ENCODE results near the gene HGD. TPM values are rescaled to one million over a fixed set of nuclear protein-coding genes. Genes with fewer than 3 reads are reported as not detected.
A peak's percentile ranks its signal among the peaks of the same experiment; 100 is the strongest.

The HGD gene
- total RNA-seq, 2 donors from 2014 or later, result 14.2 to 14.3 TPM

DNA sequence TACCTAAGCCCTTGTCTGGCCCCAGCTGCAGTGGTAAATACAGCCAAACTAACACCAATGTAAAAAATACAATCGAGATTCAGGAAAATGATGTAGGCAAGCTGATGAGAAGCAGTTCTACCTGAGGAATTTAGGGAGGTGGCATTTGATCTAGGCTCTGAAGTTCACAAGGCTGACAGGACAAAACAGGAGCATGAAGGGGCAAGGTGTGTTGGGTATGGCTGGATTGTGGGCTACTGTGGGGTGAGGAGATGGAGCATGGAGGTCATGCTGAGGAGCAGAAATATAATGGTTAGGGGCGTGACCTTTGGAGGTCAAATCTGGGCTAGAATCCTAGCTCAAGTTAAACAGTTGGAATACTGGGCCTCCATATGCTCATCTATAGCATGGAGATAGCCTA lies 79.4 kb downstream of the HGD start:
- H3K9me3 ChIP-seq, result no peaks in the 10 kb centered on the region
- ATAC-seq, result no peak
- TF ChIP-seq, protein P1, sequence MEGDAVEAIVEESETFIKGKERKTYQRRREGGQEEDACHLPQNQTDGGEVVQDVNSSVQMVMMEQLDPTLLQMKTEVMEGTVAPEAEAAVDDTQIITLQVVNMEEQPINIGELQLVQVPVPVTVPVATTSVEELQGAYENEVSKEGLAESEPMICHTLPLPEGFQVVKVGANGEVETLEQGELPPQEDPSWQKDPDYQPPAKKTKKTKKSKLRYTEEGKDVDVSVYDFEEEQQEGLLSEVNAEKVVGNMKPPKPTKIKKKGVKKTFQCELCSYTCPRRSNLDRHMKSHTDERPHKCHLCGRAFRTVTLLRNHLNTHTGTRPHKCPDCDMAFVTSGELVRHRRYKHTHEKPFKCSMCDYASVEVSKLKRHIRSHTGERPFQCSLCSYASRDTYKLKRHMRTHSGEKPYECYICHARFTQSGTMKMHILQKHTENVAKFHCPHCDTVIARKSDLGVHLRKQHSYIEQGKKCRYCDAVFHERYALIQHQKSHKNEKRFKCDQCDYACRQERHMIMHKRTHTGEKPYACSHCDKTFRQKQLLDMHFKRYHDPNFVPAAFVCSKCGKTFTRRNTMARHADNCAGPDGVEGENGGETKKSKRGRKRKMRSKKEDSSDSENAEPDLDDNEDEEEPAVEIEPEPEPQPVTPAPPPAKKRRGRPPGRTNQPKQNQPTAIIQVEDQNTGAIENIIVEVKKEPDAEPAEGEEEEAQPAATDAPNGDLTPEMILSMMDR (IDR thresholded peaks at IDR 0.05), result no peak
- TF ChIP-seq POLR2A (IDR thresholded peaks at IDR 0.05), result no peak
- H3K27me3 ChIP-seq, result no peaks in the 10 kb centered on the region
- DNase-seq, result no peak
- intact Hi-C loops (cut with DNase I), result no loop called here
- H3K36me3 ChIP-seq (replicated peaks in 1 of 2; ENCODE audit: insufficient read depth in 1 of 2, low read depth in 2 of 2), result no peaks in the 10 kb centered on the region
- H3K4me1 ChIP-seq, result peaks cover 22% of the 10 kb centered on the region
- WGBS, 2 donors, result 91 to 95% methylated on average over 2 of the region's 2 CpGs
- no peak overlapping the region for H3K27ac ChIP-seq
- no peak overlapping the region for H3K4me3 ChIP-seq

DNA sequence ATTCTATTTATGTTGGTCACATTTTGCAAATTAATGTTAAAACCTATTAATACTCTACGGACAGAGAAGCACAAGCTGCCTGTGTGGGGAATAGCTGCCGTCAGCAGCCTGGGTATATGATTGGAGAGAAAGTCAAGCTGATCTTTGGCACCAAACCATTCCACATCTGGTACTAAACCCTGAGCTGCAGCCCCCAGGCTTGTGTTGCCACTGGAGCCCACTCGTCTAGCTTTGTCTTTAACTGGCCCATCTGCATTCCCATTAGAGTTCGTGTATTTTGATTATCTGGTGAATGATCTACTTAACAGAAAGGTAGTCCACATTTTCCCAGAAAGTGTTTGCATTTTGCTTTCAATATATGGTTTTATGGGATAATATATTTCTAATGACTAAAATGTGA lies 80.5 kb downstream of the HGD start:
- H3K36me3 ChIP-seq (replicated peaks in 1 of 2; ENCODE audit: insufficient read depth in 1 of 2, low read depth in 2 of 2), result no peaks in the 10 kb centered on the region

GRCh38 chr3:120599211-120599610 lies 82.8 kb downstream of the HGD start:
- intact Hi-C loops (cut with DNase I), result no loop called here
- no peaks in the 10 kb centered on the region for H3K9me3 ChIP-seq
- H3K4me3 ChIP-seq, result no peak overlapping the region
- no peaks in the 10 kb centered on the region for H3K27me3 ChIP-seq
- H3K36me3 ChIP-seq (replicated peaks in 1 of 2; ENCODE audit: insufficient read depth in 1 of 2, low read depth in 2 of 2), result no peaks in the 10 kb centered on the region
- WGBS, 2 donors, result 53 to 62% methylated on average over 3 of the region's 3 CpGs
- TF ChIP-seq, protein P1 (IDR thresholded peaks at IDR 0.05), result no peak
- no peak for TF ChIP-seq POLR2A (IDR thresholded peaks at IDR 0.05)
- DNase-seq (no peak), ATAC-seq (no peak)
- peaks cover 37% of the 10 kb centered on the region for H3K4me1 ChIP-seq
- no peak overlapping the region for H3K27ac ChIP-seq

More for the DNA sequence above, 80.5 kb downstream of the HGD start:
- ATAC-seq (no peak), DNase-seq (no peak)
- H3K4me1 ChIP-seq, result peaks cover 29% of the 10 kb centered on the region
- TF ChIP-seq, protein P1 (IDR thresholded peaks at IDR 0.05), result no peak
- TF ChIP-seq POLR2A (IDR thresholded peaks at IDR 0.05), result no peak
- H3K27ac ChIP-seq, result no peak overlapping the region
- no peak overlapping the region for H3K4me3 ChIP-seq
- no peaks in the 10 kb centered on the region for H3K9me3 ChIP-seq
- 52 to 60% methylated on average over 4 of the region's 4 CpGs for WGBS, 2 donors
- H3K27me3 ChIP-seq, result no peaks in the 10 kb centered on the region
- intact Hi-C loops (cut with DNase I), result no loop called here

DNA sequence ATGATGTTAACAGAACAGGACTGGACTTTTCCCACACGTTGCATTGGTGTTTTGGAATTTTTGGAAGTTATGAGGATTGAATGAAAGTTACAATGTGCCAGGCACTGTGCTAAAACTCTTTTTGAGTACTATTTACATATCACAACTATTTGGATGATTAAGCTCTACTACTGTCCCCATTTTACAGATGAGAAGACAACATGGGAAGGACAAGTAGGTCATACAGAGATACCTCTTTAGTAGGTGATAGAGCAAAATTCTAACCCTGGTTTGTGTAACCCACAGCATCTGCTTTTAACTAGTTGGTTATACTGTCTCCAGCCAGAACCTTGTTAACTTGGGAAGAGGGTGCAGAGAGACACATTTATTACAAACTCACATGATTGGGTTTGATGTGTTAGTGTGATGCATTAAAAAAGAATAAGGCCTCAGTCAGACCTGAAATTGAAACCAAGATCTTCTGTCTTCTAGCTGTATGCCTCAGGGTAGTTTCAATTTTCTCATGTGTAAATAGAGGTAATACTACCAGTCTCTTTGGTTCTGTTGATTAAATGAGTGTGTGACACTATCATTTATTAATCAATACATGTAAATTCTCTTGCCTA lies 84.5 kb downstream of the HGD start:
- ATAC-seq, result no peak
- no peaks in the 10 kb centered on the region for H3K36me3 ChIP-seq (replicated peaks in 1 of 2; ENCODE audit: insufficient read depth in 1 of 2, low read depth in 2 of 2)
- no peak for TF ChIP-seq POLR2A (IDR thresholded peaks at IDR 0.05)
- TF ChIP-seq, protein P1 (IDR thresholded peaks at IDR 0.05), result no peak
- H3K9me3 ChIP-seq, result no peaks in the 10 kb centered on the region
- DNase-seq, result no peak
- H3K27ac ChIP-seq, result peak overlapping the region in 2 of 4 donors; percentile 91 to 93
- H3K4me1 ChIP-seq, result peaks cover 37% of the 10 kb centered on the region
- intact Hi-C loops (cut with DNase I), result no loop called here
- WGBS, 2 donors, result 16 to 17% methylated on average over 1 of the region's 1 CpG
- no peak overlapping the region for H3K4me3 ChIP-seq
- no peaks in the 10 kb centered on the region for H3K27me3 ChIP-seq

DNA sequence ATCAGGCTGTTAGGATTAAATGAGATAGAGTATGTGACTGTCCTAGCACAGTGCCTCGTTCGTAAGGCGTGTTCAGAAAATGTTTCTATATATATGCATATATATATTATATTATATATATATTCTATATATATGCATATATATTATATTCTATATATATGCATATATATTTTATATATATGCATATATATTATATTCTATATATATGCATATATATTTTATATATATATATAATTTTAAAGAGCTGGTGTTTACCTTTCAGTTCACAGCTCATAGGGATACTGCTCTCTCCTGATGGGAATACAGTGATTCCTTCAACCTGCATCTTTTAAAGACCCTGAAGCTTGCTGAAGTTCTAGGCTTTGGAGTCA lies 85.2 kb downstream of the HGD start:
- TF ChIP-seq, protein P1 (IDR thresholded peaks at IDR 0.05), result no peak
- no peak for TF ChIP-seq POLR2A (IDR thresholded peaks at IDR 0.05)
- peak overlapping the region; percentile 80 to 95 (median 92) for H3K27ac ChIP-seq
- H3K4me3 ChIP-seq, result peak overlapping the region; percentile 61 to 82
- no peaks in the 10 kb centered on the region for H3K9me3 ChIP-seq
- intact Hi-C loops (cut with DNase I), result no loop called here
- peaks cover 37% of the 10 kb centered on the region for H3K4me1 ChIP-seq
- no peaks in the 10 kb centered on the region for H3K36me3 ChIP-seq (replicated peaks in 1 of 2; ENCODE audit: insufficient read depth in 1 of 2, low read depth in 2 of 2)
- no peaks in the 10 kb centered on the region for H3K27me3 ChIP-seq
- 5 to 12% methylated on average over 3 of the region's 3 CpGs for WGBS, 2 donors
- DNase-seq, result no peak
- no peak for ATAC-seq
